ENCODE measurements around the gene SLCO1B1.

The SLCO1B1 gene

DNA sequence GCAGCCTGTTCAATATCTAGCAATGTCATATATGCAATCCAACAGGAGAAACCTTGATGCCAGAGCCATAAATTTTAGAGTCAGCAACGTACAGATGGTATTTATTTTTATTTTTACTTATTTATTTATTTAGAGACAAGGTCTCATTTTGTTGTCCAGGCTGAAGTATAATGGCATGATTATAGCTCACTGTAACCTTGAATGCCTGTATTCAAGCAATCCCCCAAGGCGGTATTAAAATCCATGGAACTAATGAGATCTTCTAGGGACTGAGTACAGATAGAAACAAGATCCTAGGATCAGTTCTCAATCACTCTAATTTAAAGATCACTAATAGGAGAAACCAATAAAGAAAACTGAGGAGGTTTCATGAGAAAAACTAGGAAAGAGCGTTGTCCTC, 89.3 kb downstream of the SLCO1B1 start:
- no peak for DNase-seq (ENCODE audit: low read depth)

DNA sequence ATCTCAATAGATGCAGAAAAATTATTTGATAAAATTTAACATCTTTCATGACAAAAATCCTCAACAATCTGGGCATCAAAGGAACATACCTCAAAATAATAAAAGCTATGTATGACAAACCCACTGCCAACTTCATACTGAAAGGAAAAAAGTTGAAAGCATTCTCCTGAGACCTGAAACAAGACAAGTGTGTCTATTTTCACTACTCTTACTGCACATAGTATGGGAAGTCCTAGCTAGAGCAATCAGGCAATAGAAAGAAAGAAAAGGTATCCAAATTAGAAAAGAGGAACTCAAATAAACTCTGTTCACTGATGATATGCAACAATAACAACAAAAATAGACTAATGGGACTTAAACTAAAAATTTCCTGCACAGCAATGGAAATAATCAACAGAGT, 90.1 kb downstream of the SLCO1B1 start:
- DNase-seq (ENCODE audit: low read depth): no peak

DNA sequence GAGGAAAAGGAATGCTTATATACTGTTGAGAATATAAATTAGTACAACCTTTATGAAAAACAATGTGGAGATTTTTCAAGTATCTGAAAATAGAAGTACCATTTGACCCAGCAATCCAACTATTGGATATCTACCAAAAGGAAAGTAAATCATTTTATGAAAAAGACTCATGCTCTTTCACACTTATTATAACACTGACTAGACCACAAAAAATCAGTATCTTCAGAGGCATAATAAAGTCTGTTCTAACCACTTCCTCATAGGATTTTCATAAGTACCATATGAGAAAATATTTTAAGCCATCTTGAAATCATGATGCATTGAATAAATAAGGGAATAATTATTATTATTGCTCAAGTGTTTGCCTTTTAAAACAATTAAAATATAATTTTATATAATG, 90.8 kb downstream of the SLCO1B1 start:
- no peak for DNase-seq (ENCODE audit: low read depth)

DNA sequence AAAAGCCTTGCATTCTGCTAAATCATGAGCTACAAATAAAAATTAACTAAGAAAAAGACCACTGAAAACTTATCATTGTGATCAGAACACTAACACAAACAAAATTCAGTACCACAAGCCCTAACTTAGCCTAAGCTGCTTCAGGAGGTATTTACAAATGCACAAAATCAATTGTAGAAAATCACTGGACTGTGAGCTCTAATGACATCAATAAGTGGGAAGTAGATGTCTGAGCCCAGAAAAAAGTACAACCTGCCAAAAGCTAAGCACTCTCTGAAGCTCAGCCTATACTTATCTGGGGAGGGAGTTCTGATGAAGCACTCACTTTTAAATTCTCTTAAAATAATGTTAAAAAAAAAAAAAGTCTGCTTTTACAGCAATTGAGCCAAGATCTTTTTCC, 92.9 kb downstream of the SLCO1B1 start:
- no peak for DNase-seq (ENCODE audit: low read depth)

DNA sequence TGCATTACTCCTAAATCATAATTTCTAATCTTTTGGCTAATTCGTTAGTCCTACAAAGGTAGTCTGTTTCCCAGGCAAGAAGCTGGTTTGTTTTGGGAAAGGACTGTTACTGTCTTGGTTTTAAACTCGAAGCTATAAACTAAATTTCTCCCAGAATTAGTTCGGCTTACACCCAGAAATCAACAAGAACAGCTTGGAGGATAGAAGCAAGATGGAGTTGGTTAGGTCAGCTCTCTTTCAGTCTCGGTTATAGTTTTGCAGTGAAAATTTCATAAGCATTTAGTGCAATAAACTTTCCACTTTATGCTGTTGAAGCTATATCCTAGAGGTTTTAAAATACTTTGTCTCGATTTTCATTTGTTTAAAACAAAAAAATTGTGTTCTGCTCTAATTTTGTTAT, 103.4 kb downstream of the SLCO1B1 start:
- no peak for DNase-seq (ENCODE audit: low read depth)

DNA sequence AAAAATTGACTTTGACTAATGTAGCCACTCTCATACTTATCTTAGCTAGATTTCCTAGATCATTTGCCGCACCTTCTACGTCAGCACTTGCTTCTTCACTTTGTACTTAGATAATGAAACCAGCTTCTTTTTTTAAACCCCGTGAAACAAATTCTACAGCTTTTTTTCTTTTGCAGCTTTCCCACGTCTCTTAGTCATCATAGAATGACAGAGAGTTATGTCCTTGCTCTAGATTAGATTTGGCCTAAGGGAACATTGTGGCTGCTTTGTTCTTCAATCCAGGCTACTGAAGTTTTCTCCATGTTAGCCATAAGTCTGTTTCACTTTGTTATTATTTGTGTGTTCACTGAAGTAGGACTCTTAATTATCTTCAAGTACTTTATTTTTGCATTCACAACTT, 108.9 kb downstream of the SLCO1B1 start:
- no peak for DNase-seq (ENCODE audit: low read depth)

DNA sequence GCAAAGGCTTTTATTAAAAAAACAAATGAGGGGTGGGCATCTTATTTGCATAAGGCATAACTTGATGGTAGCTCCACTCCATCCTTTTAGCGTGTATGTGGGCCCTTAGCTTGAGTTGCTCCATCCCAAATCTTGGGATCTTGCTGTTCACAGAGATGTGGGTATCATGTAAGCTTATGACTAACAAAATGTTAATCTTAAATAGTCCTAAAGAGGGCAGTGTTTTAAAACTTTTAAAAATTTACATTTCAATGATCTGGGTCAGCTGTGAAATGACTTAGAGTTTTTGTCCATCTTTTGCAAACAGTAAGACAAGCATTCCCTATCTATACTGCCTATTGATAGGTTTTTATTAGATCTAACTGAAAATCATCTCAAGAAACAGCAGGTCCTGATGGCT, 117.7 kb downstream of the SLCO1B1 start:
- no peak for DNase-seq (ENCODE audit: low read depth)

DNA sequence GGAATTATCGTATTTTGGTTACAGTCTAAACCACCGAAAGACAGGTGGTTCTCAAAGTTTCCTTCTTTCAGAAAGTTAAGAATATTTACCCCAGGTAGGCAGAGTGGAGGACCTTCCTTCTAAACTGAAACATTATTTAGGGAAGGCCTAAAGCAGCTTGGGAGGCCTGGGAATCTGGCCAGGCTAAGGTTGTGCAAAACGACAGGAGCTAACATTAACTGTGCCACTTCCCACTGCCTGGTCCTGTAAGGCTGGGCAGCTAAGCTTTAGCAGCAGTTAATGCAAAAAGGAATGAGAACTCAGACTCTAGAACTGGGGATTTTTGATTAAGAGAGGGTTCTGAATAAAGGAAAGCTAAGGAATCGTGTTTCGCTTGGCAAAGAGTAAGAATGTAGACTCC, 121.1 kb downstream of the SLCO1B1 start:
- no peak for DNase-seq (ENCODE audit: low read depth)

DNA sequence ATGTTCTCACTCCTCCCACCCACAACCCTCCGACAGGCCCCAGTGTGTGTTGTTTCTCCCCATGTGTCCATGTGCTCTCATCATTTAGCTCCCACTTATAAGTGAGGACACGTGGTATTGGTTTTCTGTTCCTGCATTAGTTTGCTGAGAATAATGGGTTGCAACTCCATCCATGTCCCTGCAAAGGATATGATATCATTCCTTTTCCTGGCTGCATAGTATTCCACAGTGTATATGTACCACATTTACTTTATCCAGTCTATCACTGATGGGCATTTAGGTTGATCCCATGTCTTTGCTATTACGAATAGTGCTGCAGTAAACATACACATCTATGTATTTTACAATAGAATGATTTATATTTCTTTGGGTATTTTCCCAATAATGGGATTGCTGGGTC, 126.2 kb downstream of the SLCO1B1 start:
- no peak for DNase-seq (ENCODE audit: low read depth)

DNA sequence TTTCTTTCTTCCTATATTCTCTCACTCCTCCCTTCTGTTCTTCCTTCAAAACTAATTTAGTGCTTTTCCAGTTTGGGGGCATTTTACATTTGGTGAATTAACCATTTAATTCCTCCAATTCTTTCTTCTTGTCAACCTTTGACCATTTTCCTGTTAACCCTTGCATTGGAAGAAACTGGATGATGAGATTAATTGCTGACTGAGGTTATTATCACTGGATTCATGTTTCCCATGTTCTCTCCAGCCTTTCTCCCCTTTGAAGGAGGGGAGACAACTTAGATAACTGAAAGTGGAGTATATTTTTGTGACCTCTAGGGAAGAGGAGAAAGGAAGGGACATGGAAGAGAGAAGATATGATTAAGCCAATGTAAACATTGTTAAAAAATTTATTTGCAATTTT, 133.2 kb downstream of the SLCO1B1 start:
- no peak for DNase-seq (ENCODE audit: low read depth)

DNA sequence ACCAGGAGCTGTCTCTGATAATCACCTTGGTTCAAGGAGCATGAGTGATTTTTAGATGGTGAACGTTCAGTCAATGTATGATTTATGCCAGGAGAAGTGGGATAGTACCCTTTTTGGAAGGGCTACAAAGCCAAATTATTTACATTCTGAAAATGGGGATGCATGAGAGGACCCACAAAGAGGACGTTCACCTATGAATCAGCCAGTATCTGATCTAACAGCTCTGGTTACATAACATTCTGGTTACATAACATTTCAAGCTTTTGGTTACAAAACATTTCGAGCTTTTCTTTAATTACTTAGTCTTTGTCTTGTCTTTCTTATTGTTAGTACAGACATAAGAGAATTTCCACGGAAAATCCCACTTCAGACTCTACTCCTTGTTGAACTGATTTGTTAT, 134.9 kb downstream of the SLCO1B1 start:
- DNase-seq (ENCODE audit: low read depth): no peak

DNA sequence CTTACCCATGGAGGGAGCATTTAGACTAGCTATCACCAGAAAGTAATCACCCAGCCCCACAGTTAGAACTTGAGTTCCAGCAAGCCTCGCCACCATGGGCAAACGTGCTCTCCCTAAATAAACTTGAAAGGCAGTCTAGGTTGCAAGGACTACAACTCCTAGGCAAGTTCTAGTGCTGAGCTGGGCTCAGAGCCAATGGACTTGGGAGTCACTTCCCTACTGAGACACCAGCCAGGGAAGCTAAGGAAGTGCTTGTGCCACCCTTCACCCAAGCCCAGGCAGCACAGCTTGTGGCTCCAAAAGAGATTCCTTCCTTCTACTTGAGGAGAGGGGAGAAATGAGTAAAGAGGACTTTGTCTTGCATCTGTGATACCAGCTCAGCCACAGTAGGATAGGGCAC, 145.8 kb downstream of the SLCO1B1 start:
- no peak for DNase-seq (ENCODE audit: low read depth)
